H1 (cell line): ENCODE results near the gene ATOH1. TPM values are rescaled to one million over a fixed set of nuclear protein-coding genes. Genes with fewer than 3 reads are reported as not detected.

Source experiments
- CTCF ChIA-PET: fragments of 300-600 bp; sonication (Branson Sonifier 250); formaldehyde crosslinking; loops from one replicate; lab custom pipeline; 2021; ENCODE audit not compliant: partially characterized antibody; lab: Charles Lee
- POLR2A ChIA-PET: fragments of 300-600 bp; sonication (Branson Sonifier 250); formaldehyde crosslinking; loops from one replicate; lab custom pipeline; 2021; ENCODE audit warnings: inconsistent platforms; ENCODE audit not compliant: partially characterized antibody; lab: Charles Lee
- DNase-seq, 2 experiments: peaks; one replicate each; pipeline versions ENCODE4 v3.0.0 to v3.0.0-alpha.2; 2010 to 2022; ENCODE audit warnings: low spot score in 2 of 2, low read depth in 1 of 2, mixed read lengths in 1 of 2
- FAIRE-seq: peaks from 2 replicates; lab custom pipeline; 2011; peaks lifted over from hg19 to GRCh38; lab: Jason Lieb, UNC
- H2AFZ ChIP-seq: 2 replicates; pipeline ENCODE4 v1.8.1; 2012; ENCODE audit warnings: low read length, inconsistent platforms
- H2AK5ac ChIP-seq: 2 replicates; pipeline ENCODE4 v1.6.1; 2013; ENCODE audit warnings: low read depth, low read length
- H2BK120ac ChIP-seq: replicated peaks from 2 replicates; pipeline ENCODE3; 2013; ENCODE audit warnings: low read depth, low read length, inconsistent platforms
- H2BK12ac ChIP-seq: 2 replicates; pipeline ENCODE4 v1.6.1; 2013; ENCODE audit warnings: low read depth, low read length
- H2BK15ac ChIP-seq: 2 replicates; pipeline ENCODE4 v1.6.1; 2013; ENCODE audit warnings: low read length
- H2BK20ac ChIP-seq: 2 replicates; pipeline ENCODE4 v1.6.1; 2013; ENCODE audit warnings: low read length
- H2BK5ac ChIP-seq: 2 replicates; pipeline ENCODE4 v1.6.1; 2013; ENCODE audit warnings: low read depth, low read length
- H3K14ac ChIP-seq: 2 replicates; pipeline ENCODE4 v1.6.1; 2013; ENCODE audit warnings: inconsistent platforms; ENCODE audit not compliant: insufficient read length
- H3K18ac ChIP-seq: 2 replicates; pipeline ENCODE4 v1.6.1; 2013; ENCODE audit warnings: low read length; ENCODE audit errors: extremely low read depth
- H3K23ac ChIP-seq: 2 replicates; pipeline ENCODE4 v1.6.1; 2013; ENCODE audit warnings: inconsistent platforms; ENCODE audit not compliant: insufficient read length
- H3K23me2 ChIP-seq: 2 replicates; pipeline ENCODE4 v1.6.1; 2013; ENCODE audit warnings: low read depth, low read length
- H3K27ac ChIP-seq: 2 replicates; pipeline ENCODE4 v1.6.1; 2011; ENCODE audit warnings: low read depth, low read length, inconsistent platforms
- H3K27me3 ChIP-seq, 4 experiments: replicated peaks in 1 of 4; 1 replicate in 1 of 4; 2 replicates in 3 of 4; pipeline versions ENCODE4 v1.6.1 to v1.8.1; 2011 to 2013; ENCODE audit warnings: low read length in 3 of 4, mild to moderate bottlenecking in 3 of 4, inconsistent platforms in 2 of 4, mixed read lengths in 2 of 4, moderate library complexity in 1 of 4; ENCODE audit not compliant: control insufficient read depth in 3 of 4, insufficient read depth in 3 of 4; ENCODE audit errors: extremely low read depth in 1 of 4
- H3K36me3 ChIP-seq, 4 experiments: 2 replicates each; pipeline versions ENCODE4 v1.6.1 to v1.8.1; 2011 to 2013; ENCODE audit warnings: mild to moderate bottlenecking in 4 of 4, low read length in 3 of 4, moderate library complexity in 2 of 4, control low read depth in 1 of 4, inconsistent platforms in 1 of 4; ENCODE audit not compliant: insufficient read depth in 4 of 4, control insufficient read depth in 2 of 4
- H3K4ac ChIP-seq: replicated peaks from 2 replicates; pipeline ENCODE3; 2013; ENCODE audit warnings: low read length, low read depth, mixed read lengths, inconsistent platforms; ENCODE audit not compliant: insufficient read length
- H3K4me1 ChIP-seq, 4 experiments: replicated peaks in 1 of 4; 1 replicate in 1 of 4; 2 replicates in 3 of 4; pipeline versions ENCODE4 v1.6.1 to v1.8.1; 2011 to 2013; ENCODE audit warnings: low read length in 3 of 4, inconsistent platforms in 2 of 4, mixed read lengths in 1 of 4; ENCODE audit not compliant: insufficient read depth in 4 of 4, control insufficient read depth in 3 of 4
- H3K4me2 ChIP-seq, 2 experiments: 2 replicates each; pipeline versions ENCODE4 v1.6.1 to v1.8.1; 2011 to 2013; ENCODE audit warnings: low read depth in 2 of 2, low read length in 2 of 2, control low read depth in 1 of 2, inconsistent platforms in 1 of 2, mild to moderate bottlenecking in 1 of 2; ENCODE audit not compliant: insufficient read depth in 1 of 2
- H3K4me3 ChIP-seq, 4 experiments: fragments of 200-600, 300-600 bp in 1 of 4; sonication (generic), shearing (Covaris generic), sonication (Bioruptor Twin) in 1 of 4; 2 replicates each; pipeline versions ENCODE4 v1.5.1 to v1.8.1; 2011 to 2016; ENCODE audit warnings: low read length in 4 of 4, low read depth in 3 of 4, control low read depth in 2 of 4, inconsistent platforms in 2 of 4, mild to moderate bottlenecking in 2 of 4, mixed read lengths in 1 of 4, moderate library complexity in 1 of 4; ENCODE audit not compliant: insufficient read depth in 2 of 4; ENCODE audit errors: extremely low read depth in 1 of 4
- H3K56ac ChIP-seq: replicated peaks from 2 replicates; pipeline ENCODE3; 2013; ENCODE audit warnings: low read depth, mild to moderate bottlenecking, mixed read lengths, low read length, inconsistent platforms; ENCODE audit not compliant: insufficient read length
- H3K79me1 ChIP-seq: 2 replicates; pipeline ENCODE4 v1.6.1; 2013; ENCODE audit warnings: low read depth, low read length, control low read depth
- H3K79me2 ChIP-seq, 2 experiments: 2 replicates each; pipeline versions ENCODE4 v1.6.1 to v1.8.1; 2012 to 2013; ENCODE audit warnings: low read length in 2 of 2, mild to moderate bottlenecking in 2 of 2, inconsistent platforms in 1 of 2; ENCODE audit not compliant: insufficient read depth in 2 of 2, control insufficient read depth in 1 of 2
- H3K9ac ChIP-seq, 4 experiments: replicated peaks in 1 of 4; 1 replicate in 1 of 4; 2 replicates in 3 of 4; pipeline versions ENCODE4 v1.6.1 to v1.8.1; 2011 to 2013; ENCODE audit warnings: low read depth in 3 of 4, low read length in 3 of 4, control low read depth in 2 of 4, mild to moderate bottlenecking in 2 of 4, moderate library complexity in 2 of 4, inconsistent platforms in 1 of 4; ENCODE audit errors: extremely low read depth in 1 of 4
- H3K9me3 ChIP-seq, 2 experiments: 2 replicates each; pipeline versions ENCODE4 v1.6.1 to v1.8.1; 2012 to 2013; ENCODE audit warnings: mild to moderate bottlenecking in 2 of 2, moderate library complexity in 2 of 2, control low read depth in 1 of 2, inconsistent platforms in 1 of 2, low read depth in 1 of 2, low read length in 1 of 2, mixed read lengths in 1 of 2; ENCODE audit not compliant: insufficient read depth in 2 of 2
- H4K20me1 ChIP-seq, 2 experiments: replicated peaks in 1 of 2; 2 replicates each; pipeline versions ENCODE3 to v1.8.1; 2011 to 2013; ENCODE audit warnings: inconsistent platforms in 2 of 2, low read length in 2 of 2, mild to moderate bottlenecking in 1 of 2; ENCODE audit not compliant: insufficient read depth in 2 of 2, control insufficient read depth in 1 of 2
- H4K5ac ChIP-seq: 2 replicates; pipeline ENCODE4 v1.6.1; 2013; ENCODE audit warnings: low read length, low read depth, mixed read lengths, inconsistent platforms; ENCODE audit not compliant: insufficient read length
- H4K8ac ChIP-seq: 2 replicates; pipeline ENCODE4 v1.8.0; 2013; ENCODE audit warnings: mild to moderate bottlenecking, moderate library complexity, low read length, inconsistent platforms; ENCODE audit not compliant: insufficient read depth; ENCODE audit errors: extremely low read depth
- H4K91ac ChIP-seq: replicated peaks from 2 replicates; pipeline ENCODE3; 2013; ENCODE audit warnings: low read length, mixed read lengths, inconsistent platforms; ENCODE audit not compliant: insufficient read length
- ASH2L ChIP-seq: fragments of 200-600, 300-600 bp; sonication (generic); IDR thresholded peaks from one replicate; pipeline ENCODE4 v1.7.1; 2017; ENCODE audit warnings: low read length
- BRCA1 ChIP-seq: IDR thresholded peaks from 2 replicates; pipeline ENCODE4 v1.6.1; 2012; ENCODE audit warnings: low read depth, low read length, improper control_type of control experiment
- E2F6 ChIP-seq: IDR thresholded peaks from 2 replicates; pipeline ENCODE4 v1.6.1; 2012; ENCODE audit warnings: inconsistent platforms
- EP300 ChIP-seq, 2 experiments: IDR thresholded peaks; 1 replicate in 1 of 2; 2 replicates in 1 of 2; pipeline ENCODE4 v1.6.1; 2011 to 2012; ENCODE audit warnings: low read depth in 2 of 2, low read length in 2 of 2, mild to moderate bottlenecking in 2 of 2, borderline replicate concordance in 1 of 2, inconsistent platforms in 1 of 2, moderate library complexity in 1 of 2
- GTF2F1 ChIP-seq: IDR thresholded peaks from 2 replicates; pipeline ENCODE4 v1.6.1; 2012; ENCODE audit warnings: low read depth, low read length, improper control_type of control experiment, borderline replicate concordance
- HDAC2 ChIP-seq, 2 experiments: fragments of 300-600 bp in 1 of 2; sonication (generic) in 1 of 2; IDR thresholded peaks; 2 replicates each; pipeline ENCODE4 v1.6.1; 2011 to 2012; ENCODE audit warnings: low read depth in 2 of 2, low read length in 2 of 2, mild to moderate bottlenecking in 2 of 2, moderate library complexity in 2 of 2, borderline replicate concordance in 1 of 2, inconsistent platforms in 1 of 2
- MAFK ChIP-seq: IDR thresholded peaks from 2 replicates; pipeline ENCODE4 v1.6.1; 2012; ENCODE audit warnings: low read depth, mild to moderate bottlenecking, improper control_type of control experiment, low read length
- RAD21 ChIP-seq, 2 experiments: IDR thresholded peaks in 1 of 2; conservative IDR thresholded peaks in 1 of 2; 2 replicates each; pipeline ENCODE4 v1.6.1; 2011; ENCODE audit warnings: low read depth in 2 of 2, low read length in 2 of 2, improper control_type of control experiment in 1 of 2, inconsistent platforms in 1 of 2, mild to moderate bottlenecking in 1 of 2, moderate library complexity in 1 of 2
- TAF1 ChIP-seq: IDR thresholded peaks from 2 replicates; pipeline ENCODE4 v1.6.1; 2011; ENCODE audit warnings: mild to moderate bottlenecking, low read depth, low read length
- TEAD4 ChIP-seq: IDR thresholded peaks from 2 replicates; pipeline ENCODE4 v1.6.1; 2012; ENCODE audit warnings: low read depth, low read length, inconsistent platforms, mixed read lengths
- YY1 ChIP-seq: IDR thresholded peaks from 2 replicates; pipeline ENCODE4 v1.6.1; 2011; ENCODE audit warnings: low read depth, mild to moderate bottlenecking, low read length
- WGBS, 2 experiments: shearing (Covaris generic) in 1 of 2; methylation state at CpG; one replicate each; pipeline versions ENCODE4 v1.1.6 to v1.1.7; 2013 to 2015; ENCODE audit warnings: low lambda C conversion rate in 2 of 2, mixed read lengths in 2 of 2, inconsistent platforms in 1 of 2, low coverage in 1 of 2, missing lambda C conversion rate in 1 of 2; ENCODE audit not compliant: insufficient replicate concordance in 2 of 2, insufficient coverage in 1 of 2, insufficient read length in 1 of 2; ENCODE audit errors: extremely low coverage in 1 of 2, missing lambda C conversion rate in 1 of 2; 5-methylcytosine and 5-hydroxymethylcytosine counted together
- polyA plus RNA-seq, 7 experiments: library from polyadenylated mRNA; depleted of rRNA in 3 of 7; stranded (reverse) in 5 of 7; unstranded in 2 of 7; fragments of >200 nt in 5 of 7; fragments of 200-250 nt in 2 of 7; gene quantifications; 1 replicate in 5 of 7; 2 replicates in 1 of 7; 4 replicates in 1 of 7; pipeline versions ENCODE4 v1.2.1 to v1.2.3, GENCODE V29; 2011 to 2013; ENCODE audit warnings: missing spikeins in 2 of 7, mixed read lengths in 2 of 7
- total RNA-seq: library from RNA; stranded (reverse); fragmentation: NEBNext Ultra II Directional; extraction: Animal tissue kit (Norgen Biotek cat#: 25700); gene quantifications from 2 replicates; pipeline ENCODE4 v1.2.1, GENCODE V29; 2021

Gene ATOH1
- total and polyA plus RNA-seq, 2 of the 8 experiments (the other 6 are each of a cell fraction or from before 2014, with no cell fraction given) = 0.12 to 0.76 TPM

DNA sequence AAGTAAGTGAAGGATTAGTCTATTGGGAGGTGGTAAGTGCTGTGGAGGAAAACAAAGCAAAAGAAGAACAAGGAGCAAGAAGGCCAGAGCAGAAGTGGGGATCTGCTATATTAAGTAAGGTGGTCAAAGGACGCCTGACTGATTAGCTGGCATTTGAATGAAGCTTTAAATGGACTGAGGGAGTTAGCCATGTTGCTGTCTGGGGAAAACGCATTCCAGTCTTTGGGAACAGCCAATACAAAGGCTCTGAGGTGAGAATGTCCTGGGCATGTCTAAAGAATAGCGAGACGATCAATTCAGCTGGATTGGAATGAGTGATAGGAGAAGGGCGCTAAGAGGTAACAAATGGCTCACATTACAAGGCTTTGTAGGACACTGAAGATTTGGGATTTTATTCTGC lies 48.5 kb upstream of the ATOH1 start:
- H4K91ac ChIP-seq = no peak overlapping the region
- no peak overlapping the region for H4K8ac ChIP-seq
- no peak overlapping the region for H3K27ac ChIP-seq
- no peak overlapping the region for H3K23ac ChIP-seq
- H4K5ac ChIP-seq = no peak overlapping the region
- no peak overlapping the region for H2AK5ac ChIP-seq
- no peak overlapping the region for H2BK5ac ChIP-seq
- DNase-seq (no peak), FAIRE-seq (no peak)
- H3K14ac ChIP-seq = no peak overlapping the region
- H3K4me3 ChIP-seq = no peak overlapping the region
- no peak overlapping the region for H3K56ac ChIP-seq
- no peaks in the 10 kb centered on the region for H3K9me3 ChIP-seq
- H2AFZ ChIP-seq = no peak overlapping the region
- H3K18ac ChIP-seq = no peak overlapping the region
- no peaks in the 10 kb centered on the region for H3K79me2 ChIP-seq
- no peak overlapping the region for H2BK12ac ChIP-seq
- H3K23me2 ChIP-seq = no peaks in the 10 kb centered on the region
- no peak overlapping the region for H2BK120ac ChIP-seq
- CTCF ChIA-PET = interaction anchor here (0.6 to 2.3 kb wide), 2 partner anchors 9 to 46 kb away, joined by 3 to 7 read pairs; no protein-coding TSS in a partner anchor
- no peaks in the 10 kb centered on the region for H3K79me1 ChIP-seq
- H2BK20ac ChIP-seq = no peak overlapping the region
- no peak overlapping the region for H3K4ac ChIP-seq
- H3K9ac ChIP-seq = no peak overlapping the region
- no peaks in the 10 kb centered on the region for H3K36me3 ChIP-seq
- no peak overlapping the region; the same call in 1 of the 2 replicates for H2BK15ac ChIP-seq
- POLR2A ChIA-PET = interaction anchor here (0.7 kb wide), 1 partner anchor 35 kb away, joined by 3 read pairs; no protein-coding TSS in a partner anchor
- peaks cover 0 to 3% (median 0%) of the 10 kb centered on the region in 4 experiments; a peak in 2 of 7 replicates for H3K4me1 ChIP-seq
- no peaks in the 10 kb centered on the region for H3K27me3 ChIP-seq
- H3K4me2 ChIP-seq = no peak overlapping the region
- WGBS, 2 experiments = 90% methylated on average over 5 of the region's 5 CpGs; no CpG with 5 or more reads in 1 of the 2 experiments
- no peaks in the 10 kb centered on the region for H4K20me1 ChIP-seq
- TF ChIP-seq RAD21 (IDR thresholded peaks at IDR 0.05 in 1 of 2, conservative IDR thresholded peaks at IDR 0.05 in 1 of 2; ENCODE audit: low read depth in 2 of 2, low read length in 2 of 2) = no peak
- TF ChIP-seq YY1 = no peak
- no peak for TF ChIP-seq EP300 (IDR thresholded peaks at IDR 0.05; ENCODE audit: borderline replicate concordance in 1 of 2, low read depth in 2 of 2, low read length in 2 of 2)
- no peak for TF ChIP-seq TAF1
- no peak for TF ChIP-seq HDAC2 (IDR thresholded peaks at IDR 0.05; ENCODE audit: borderline replicate concordance in 1 of 2, low read depth in 2 of 2, low read length in 2 of 2)
- TF ChIP-seq ASH2L = no peak
- no peak for TF ChIP-seq BRCA1
- no peak for TF ChIP-seq TEAD4
- no peak for TF ChIP-seq MAFK
- no peak for TF ChIP-seq E2F6
- TF ChIP-seq GTF2F1 = no peak
